T-helper 2 cell treated with Interferon-gamma antibody and Interleukin-4, amounts not matched to agents 5 μg/mL and 100 μg/mL, for 36 hours (primary cell): ENCODE measurements around the gene PGP.

Experiments used
- DNase-seq: peaks from one replicate; pipeline ENCODE4 v3.0.0; 2021; ENCODE audit warnings: low spot score
- H3K27ac Mint-ChIP-seq: one replicate; pipeline ENCODE4 v1.8.0; 2021; ENCODE audit warnings: mild to moderate bottlenecking, mixed read lengths
- H3K27me3 Mint-ChIP-seq: one replicate; pipeline ENCODE4 v1.8.0; 2021; ENCODE audit warnings: low read depth, mixed read lengths
- H3K36me3 Mint-ChIP-seq: one replicate; pipeline ENCODE4 v1.8.0; 2021; ENCODE audit warnings: low read depth, mixed read lengths
- H3K4me1 Mint-ChIP-seq: one replicate; pipeline ENCODE4 v1.8.0; 2021; ENCODE audit warnings: low read depth, mixed read lengths
- H3K4me3 Mint-ChIP-seq: one replicate; pipeline ENCODE4 v1.8.0; 2022; ENCODE audit warnings: mild to moderate bottlenecking, moderate library complexity, mixed read lengths
- H3K9me3 Mint-ChIP-seq: one replicate; pipeline ENCODE4 v1.8.0; 2021; ENCODE audit warnings: mixed read lengths

The PGP gene

GRCh38 chr16:2172688-2173335 is 41.8 kb downstream of the PGP start:
- H3K36me3 Mint-ChIP-seq = peaks cover 17% of the 10 kb centered on the region

GRCh38 chr16:2171601-2172178 is 43.0 kb downstream of the PGP start:
- DNase-seq = no peak
- H3K36me3 Mint-ChIP-seq = peaks cover 15% of the 10 kb centered on the region
- H3K27ac Mint-ChIP-seq = no peak overlapping the region
- no peak overlapping the region for H3K4me3 Mint-ChIP-seq
- H3K9me3 Mint-ChIP-seq = no peaks in the 10 kb centered on the region
- no peaks in the 10 kb centered on the region for H3K27me3 Mint-ChIP-seq
- no peaks in the 10 kb centered on the region for H3K4me1 Mint-ChIP-seq

More at GRCh38 chr16:2172688-2173335, 41.8 kb downstream of the PGP start:
- no peaks in the 10 kb centered on the region for H3K4me1 Mint-ChIP-seq
- H3K27me3 Mint-ChIP-seq = no peaks in the 10 kb centered on the region
- H3K27ac Mint-ChIP-seq = no peak overlapping the region
- no peak for DNase-seq
- no peak overlapping the region for H3K4me3 Mint-ChIP-seq
- no peaks in the 10 kb centered on the region for H3K9me3 Mint-ChIP-seq

- H3K36me3 Mint-ChIP-seq = peaks cover 15% of the 10 kb centered on the region
- no peak for DNase-seq
- no peaks in the 10 kb centered on the region for H3K4me1 Mint-ChIP-seq
- no peaks in the 10 kb centered on the region for H3K9me3 Mint-ChIP-seq
- H3K27me3 Mint-ChIP-seq = no peaks in the 10 kb centered on the region
- no peak overlapping the region for H3K27ac Mint-ChIP-seq
- H3K4me3 Mint-ChIP-seq = no peak overlapping the region
Measured at GRCh38 chr16:2170587-2171435, 43.8 kb downstream of the PGP start.

- Mint-ChIP-seq H3K4me1 (no peaks in the 10 kb centered on the region), H3K4me3 (no peak overlapping the region), H3K9me3 (no peaks in the 10 kb centered on the region), H3K27ac (no peak overlapping the region), H3K27me3 (no peaks in the 10 kb centered on the region), H3K36me3 (peaks cover 14% of the 10 kb centered on the region)
- DNase-seq = no peak
Measured at GRCh38 chr16:2170080-2170479, 44.6 kb downstream of the PGP start.

GRCh38 chr16:2167068-2167638 is 47.5 kb downstream of the PGP start:
- no peak for DNase-seq
- Mint-ChIP-seq H3K27ac (no peak overlapping the region), H3K27me3 (no peaks in the 10 kb centered on the region), H3K9me3 (no peaks in the 10 kb centered on the region), H3K36me3 (peaks cover 11% of the 10 kb centered on the region), H3K4me1 (no peaks in the 10 kb centered on the region), H3K4me3 (no peak overlapping the region)

GRCh38 chr16:2166263-2167067 is 48.2 kb downstream of the PGP start:
- Mint-ChIP-seq H3K4me1 (no peaks in the 10 kb centered on the region), H3K27me3 (no peaks in the 10 kb centered on the region), H3K36me3 (peaks cover 13% of the 10 kb centered on the region), H3K4me3 (no peak overlapping the region), H3K9me3 (no peaks in the 10 kb centered on the region), H3K27ac (no peak overlapping the region)
- no peak for DNase-seq

- DNase-seq = no peak
- Mint-ChIP-seq H3K27me3 (no peaks in the 10 kb centered on the region), H3K9me3 (no peaks in the 10 kb centered on the region), H3K4me1 (no peaks in the 10 kb centered on the region), H3K36me3 (peaks cover 13% of the 10 kb centered on the region), H3K4me3 (no peak overlapping the region), H3K27ac (no peak overlapping the region)
Measured at GRCh38 chr16:2165861-2166260, 48.8 kb downstream of the PGP start.

- DNase-seq = no peak
- H3K27ac Mint-ChIP-seq = no peak overlapping the region
- no peaks in the 10 kb centered on the region for H3K4me1 Mint-ChIP-seq
- H3K27me3 Mint-ChIP-seq = no peaks in the 10 kb centered on the region
- no peaks in the 10 kb centered on the region for H3K9me3 Mint-ChIP-seq
- no peak overlapping the region for H3K4me3 Mint-ChIP-seq
- H3K36me3 Mint-ChIP-seq = peaks cover 12% of the 10 kb centered on the region
Measured at GRCh38 chr16:2163211-2163881, 51.3 kb downstream of the PGP start.

GRCh38 chr16:2162676-2163118 is 51.9 kb downstream of the PGP start:
- Mint-ChIP-seq H3K4me1 (peaks cover 2% of the 10 kb centered on the region), H3K36me3 (peaks cover 10% of the 10 kb centered on the region), H3K27ac (no peak overlapping the region), H3K27me3 (no peaks in the 10 kb centered on the region), H3K9me3 (no peaks in the 10 kb centered on the region), H3K4me3 (no peak overlapping the region)
- no peak for DNase-seq

GRCh38 chr16:2161911-2162310 is 52.7 kb downstream of the PGP start:
- Mint-ChIP-seq H3K4me1 (peaks cover 6% of the 10 kb centered on the region), H3K27ac (no peak overlapping the region), H3K27me3 (no peaks in the 10 kb centered on the region)

More at GRCh38 chr16:2161911-2162310, 52.7 kb downstream of the PGP start:
- Mint-ChIP-seq H3K4me3 (no peak overlapping the region), H3K9me3 (no peaks in the 10 kb centered on the region), H3K36me3 (peaks cover 10% of the 10 kb centered on the region)
- no peak for DNase-seq
